Measurements from ENCODE around the gene FAM120A.
A peak's percentile ranks its signal among the peaks of the same experiment; 100 is the strongest.

The FAM120A gene

GRCh38 chr9:93580654-93581380 lies 129.3 kb downstream of the FAM120A start:
- no peak for DNase-seq

GRCh38 chr9:93582115-93582514 lies 130.6 kb downstream of the FAM120A start:
- no peak for DNase-seq

GRCh38 chr9:93582550-93582949 lies 131.1 kb downstream of the FAM120A start:
- no peak for DNase-seq

- DNase-seq = no peak
Observed at GRCh38 chr9:93585259-93585658, 133.8 kb downstream of the FAM120A start.

- DNase-seq = no peak
Observed at GRCh38 chr9:93585695-93586094, 134.2 kb downstream of the FAM120A start.

GRCh38 chr9:93586290-93587057 lies 135.0 kb downstream of the FAM120A start:
- no peak for DNase-seq

GRCh38 chr9:93587284-93587650 lies 135.8 kb downstream of the FAM120A start:
- DNase-seq = no peak

GRCh38 chr9:93587651-93588347 lies 136.3 kb downstream of the FAM120A start:
- DNase-seq = peak in 1 of 3 donors; percentile 16

- DNase-seq = no peak
Observed at GRCh38 chr9:93588641-93589609, 137.4 kb downstream of the FAM120A start.

- no peak for DNase-seq
Observed at GRCh38 chr9:93589688-93590087, 138.2 kb downstream of the FAM120A start.

- no peak for DNase-seq
Observed at GRCh38 chr9:93590609-93591234, 139.2 kb downstream of the FAM120A start.

GRCh38 chr9:93591301-93592007 lies 140.0 kb downstream of the FAM120A start:
- DNase-seq = no peak

GRCh38 chr9:93592008-93592642 lies 140.6 kb downstream of the FAM120A start:
- no peak for DNase-seq

- DNase-seq = no peak
Observed at GRCh38 chr9:93592643-93593021, 141.1 kb downstream of the FAM120A start.

- no peak for DNase-seq
Observed at GRCh38 chr9:93593144-93593658, 141.7 kb downstream of the FAM120A start.

- DNase-seq = no peak
Observed at GRCh38 chr9:93594041-93594756, 142.7 kb downstream of the FAM120A start.

- DNase-seq = no peak
Observed at GRCh38 chr9:93595461-93595860, 144.0 kb downstream of the FAM120A start.

- DNase-seq = no peak
Observed at GRCh38 chr9:93595861-93596365, 144.4 kb downstream of the FAM120A start.

- DNase-seq = no peak
Observed at GRCh38 chr9:93596399-93596798, 144.9 kb downstream of the FAM120A start.
